ENCODE results near the gene NFRKB. TPM values are rescaled to one million over a fixed set of nuclear protein-coding genes. Genes with fewer than 3 reads are reported as not detected.
"Not testable (repeated sequence)": the region's sequence is repeated elsewhere in the genome, so short reads cannot be mapped to it uniquely, and the experiment has no call there.

NFRKB gene
- total and polyA plus RNA-seq, 9 donors: 17.1 to 26.0 (median 21.0) TPM

DNA sequence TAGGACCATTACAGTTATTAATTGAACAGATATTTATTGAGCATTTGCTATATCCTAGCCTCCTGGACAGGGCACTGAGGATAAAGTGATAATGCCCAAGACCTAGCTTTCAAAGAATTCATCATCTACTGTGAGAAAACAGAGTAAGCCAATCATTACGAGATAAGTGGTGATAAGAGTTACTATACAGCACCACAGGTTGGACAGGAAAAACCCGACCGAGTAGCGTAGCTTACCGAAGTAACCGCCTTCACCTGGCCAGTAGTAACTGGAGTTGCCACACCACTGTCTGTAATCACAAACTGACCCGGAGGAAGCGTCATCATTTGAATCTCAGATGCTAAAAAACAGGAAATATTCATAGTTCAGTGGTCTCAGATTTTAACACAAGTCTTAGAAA lies 10.0 kb upstream of the NFRKB start:
- WGBS (ENCODE audit: insufficient coverage): 96% methylated on average over 5 of the region's 8 CpGs
- Histone ChIP-seq H3K9me3 (replicated peaks; ENCODE audit: control insufficient read depth, low read depth, low read length) (no peaks in the 10 kb centered on the region), H3K4me1 (ENCODE audit: control insufficient read depth, insufficient read depth, low read length) (no peaks in the 10 kb centered on the region), H3K27me3 (ENCODE audit: control insufficient read depth, insufficient read depth, low read length) (no peaks in the 10 kb centered on the region), H3K4me3 (ENCODE audit: low read length) (no peak overlapping the region), H3K36me3 (ENCODE audit: control insufficient read depth, insufficient read depth, low read length) (peaks cover 22% of the 10 kb centered on the region), H3K27ac (ENCODE audit: low read length) (no peak overlapping the region)
- DNase-seq: no peak

DNA sequence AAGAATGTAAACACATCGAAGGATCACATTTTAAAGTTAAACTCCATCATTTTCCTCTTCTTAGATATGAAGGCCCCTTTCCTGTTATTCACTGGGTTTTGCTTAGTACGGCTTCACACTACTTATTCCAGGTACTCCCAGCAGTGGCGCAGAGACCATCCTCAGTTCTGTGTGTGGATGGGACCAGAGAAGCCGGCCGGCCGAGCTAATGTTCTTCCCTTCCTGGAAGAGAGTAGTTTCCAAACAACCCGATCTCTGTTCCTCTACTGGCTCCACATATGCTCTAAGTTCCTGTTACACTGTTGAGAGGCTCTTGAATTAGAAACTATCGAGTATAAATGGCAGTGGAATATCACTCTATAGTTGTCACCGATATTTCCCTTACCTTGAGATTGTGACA lies 684 bp upstream of the NFRKB start:
- DNase-seq: peak; percentile 30
- Histone ChIP-seq H3K4me1 (ENCODE audit: control insufficient read depth, insufficient read depth, low read length) (peaks cover 13% of the 10 kb centered on the region), H3K27ac (ENCODE audit: low read length) (peak overlapping the region; percentile 35), H3K4me3 (ENCODE audit: low read length) (peak overlapping the region; percentile 83), H3K27me3 (ENCODE audit: control insufficient read depth, insufficient read depth, low read length) (no peaks in the 10 kb centered on the region), H3K36me3 (ENCODE audit: control insufficient read depth, insufficient read depth, low read length) (peaks cover 13% of the 10 kb centered on the region), H3K9me3 (replicated peaks; ENCODE audit: control insufficient read depth, low read depth, low read length) (no peaks in the 10 kb centered on the region)
- 60% methylated on average over 1 of the region's 9 CpGs for WGBS (ENCODE audit: insufficient coverage)

- WGBS (ENCODE audit: insufficient coverage): 10% methylated on average over 9 of the region's 13 CpGs
Measured at GRCh38 chr11:129894278-129895125, 876 bp downstream of the NFRKB start.

GRCh38 chr11:129888451-129888850 lies 6.9 kb downstream of the NFRKB start:
- Histone ChIP-seq H3K27ac (ENCODE audit: low read length) (no peak overlapping the region), H3K36me3 (ENCODE audit: control insufficient read depth, insufficient read depth, low read length) (peaks cover 70% of the 10 kb centered on the region), H3K4me1 (ENCODE audit: control insufficient read depth, insufficient read depth, low read length) (no peaks in the 10 kb centered on the region), H3K4me3 (ENCODE audit: low read length) (no peak overlapping the region), H3K27me3 (ENCODE audit: control insufficient read depth, insufficient read depth, low read length) (no peaks in the 10 kb centered on the region), H3K9me3 (replicated peaks; ENCODE audit: control insufficient read depth, low read depth, low read length) (no peaks in the 10 kb centered on the region)
- no peak for DNase-seq
- WGBS (ENCODE audit: insufficient coverage): 100% methylated on average over 1 of the region's 5 CpGs

More at GRCh38 chr11:129894278-129895125, 876 bp downstream of the NFRKB start:
- no peak overlapping the region for H3K27ac ChIP-seq (ENCODE audit: low read length)
- peaks cover 21% of the 10 kb centered on the region for H3K36me3 ChIP-seq (ENCODE audit: control insufficient read depth, insufficient read depth, low read length)
- no peaks in the 10 kb centered on the region for H3K27me3 ChIP-seq (ENCODE audit: control insufficient read depth, insufficient read depth, low read length)
- no peaks in the 10 kb centered on the region for H3K9me3 ChIP-seq (replicated peaks; ENCODE audit: control insufficient read depth, low read depth, low read length)
- no peak for DNase-seq
- H3K4me3 ChIP-seq (ENCODE audit: low read length): peak overlapping the region; percentile 83
- H3K4me1 ChIP-seq (ENCODE audit: control insufficient read depth, insufficient read depth, low read length): peaks cover 13% of the 10 kb centered on the region

DNA sequence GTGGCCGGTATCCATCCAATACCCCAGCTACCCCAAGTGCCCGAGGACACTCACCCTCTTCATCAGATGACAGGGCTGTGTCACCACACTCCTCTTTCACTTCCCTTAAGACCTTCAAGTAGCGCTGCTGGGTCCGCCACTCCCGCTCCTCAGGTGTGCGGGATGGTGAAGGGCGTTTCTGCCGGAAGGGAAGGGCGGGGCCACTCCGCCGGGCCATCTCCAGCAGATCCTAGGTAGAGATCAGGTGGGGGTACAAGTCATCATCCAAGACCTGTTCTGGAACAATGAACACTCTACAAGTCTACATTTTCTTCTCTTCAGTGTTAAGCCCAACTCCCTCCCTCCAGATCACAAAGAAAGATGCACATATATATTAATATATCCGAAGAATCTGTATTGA lies 10.0 kb downstream of the NFRKB start:
- DNase-seq: no peak
- Histone ChIP-seq H3K27me3 (ENCODE audit: control insufficient read depth, insufficient read depth, low read length) (no peaks in the 10 kb centered on the region), H3K4me3 (ENCODE audit: low read length) (no peak overlapping the region), H3K36me3 (ENCODE audit: control insufficient read depth, insufficient read depth, low read length) (peaks cover 84% of the 10 kb centered on the region), H3K4me1 (ENCODE audit: control insufficient read depth, insufficient read depth, low read length) (no peaks in the 10 kb centered on the region), H3K27ac (ENCODE audit: low read length) (no peak overlapping the region), H3K9me3 (replicated peaks; ENCODE audit: control insufficient read depth, low read depth, low read length) (no peaks in the 10 kb centered on the region)
- 98% methylated on average over 9 of the region's 12 CpGs for WGBS (ENCODE audit: insufficient coverage)

DNA sequence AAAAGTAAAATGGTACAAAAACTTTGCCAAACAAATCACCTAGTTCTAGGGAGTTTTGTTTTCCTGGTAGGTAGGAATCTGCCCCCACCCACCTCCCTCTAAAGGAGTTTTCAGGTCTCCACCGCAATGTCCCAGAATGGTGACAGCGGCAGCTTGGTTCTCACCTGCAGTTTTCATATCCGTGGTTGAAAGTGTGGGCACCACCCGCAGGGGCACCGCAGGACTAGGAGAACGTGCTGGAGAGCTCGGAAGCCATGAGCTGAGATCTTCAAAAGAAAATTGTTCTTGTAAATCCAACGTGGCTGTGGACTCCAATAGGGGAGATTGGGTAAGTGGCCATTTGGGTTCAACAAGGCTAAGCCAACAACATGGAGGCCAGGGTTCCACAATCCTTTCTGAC lies 10.8 kb downstream of the NFRKB start:
- Histone ChIP-seq H3K4me1 (ENCODE audit: control insufficient read depth, insufficient read depth, low read length) (no peaks in the 10 kb centered on the region), H3K9me3 (replicated peaks; ENCODE audit: control insufficient read depth, low read depth, low read length) (no peaks in the 10 kb centered on the region), H3K4me3 (ENCODE audit: low read length) (no peak overlapping the region), H3K27me3 (ENCODE audit: control insufficient read depth, insufficient read depth, low read length) (no peaks in the 10 kb centered on the region), H3K36me3 (ENCODE audit: control insufficient read depth, insufficient read depth, low read length) (peaks cover 85% of the 10 kb centered on the region), H3K27ac (ENCODE audit: low read length) (no peak overlapping the region)
- DNase-seq: no peak
- 92% methylated on average over 5 of the region's 8 CpGs for WGBS (ENCODE audit: insufficient coverage)

GRCh38 chr11:129881570-129882170 lies 13.7 kb downstream of the NFRKB start:
- Histone ChIP-seq H3K4me1 (ENCODE audit: control insufficient read depth, insufficient read depth, low read length) (no peaks in the 10 kb centered on the region), H3K4me3 (ENCODE audit: low read length) (no peak overlapping the region), H3K36me3 (ENCODE audit: control insufficient read depth, insufficient read depth, low read length) (peaks cover 93% of the 10 kb centered on the region), H3K9me3 (replicated peaks; ENCODE audit: control insufficient read depth, low read depth, low read length) (no peaks in the 10 kb centered on the region), H3K27me3 (ENCODE audit: control insufficient read depth, insufficient read depth, low read length) (no peaks in the 10 kb centered on the region), H3K27ac (ENCODE audit: low read length) (no peak overlapping the region)
- peak; percentile 12 for DNase-seq
- 75% methylated on average over 4 of the region's 9 CpGs for WGBS (ENCODE audit: insufficient coverage)

DNA sequence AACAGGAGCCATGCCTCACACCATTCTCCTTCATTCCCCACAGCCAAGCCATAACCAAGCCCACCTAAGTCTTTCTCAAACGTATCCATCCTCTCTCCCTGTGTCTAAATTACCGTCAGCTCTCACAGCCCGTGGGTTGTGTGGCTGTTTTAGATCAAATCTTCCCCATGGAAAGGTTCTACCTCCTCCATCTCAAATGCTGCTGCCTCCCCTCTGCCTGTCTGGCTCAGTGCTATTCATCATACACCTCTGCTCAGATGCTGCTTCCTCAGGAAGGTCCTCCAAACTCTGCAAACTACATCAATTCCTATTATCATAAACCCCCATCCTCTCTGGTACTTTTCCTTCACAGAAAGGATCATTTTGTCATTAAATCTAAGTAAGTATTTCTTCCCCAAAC lies 15.1 kb downstream of the NFRKB start:
- Histone ChIP-seq H3K4me3 (ENCODE audit: low read length) (no peak overlapping the region), H3K36me3 (ENCODE audit: control insufficient read depth, insufficient read depth, low read length) (peaks cover 93% of the 10 kb centered on the region), H3K27me3 (ENCODE audit: control insufficient read depth, insufficient read depth, low read length) (no peaks in the 10 kb centered on the region), H3K27ac (ENCODE audit: low read length) (no peak overlapping the region), H3K9me3 (replicated peaks; ENCODE audit: control insufficient read depth, low read depth, low read length) (no peaks in the 10 kb centered on the region), H3K4me1 (ENCODE audit: control insufficient read depth, insufficient read depth, low read length) (no peaks in the 10 kb centered on the region)
- 100% methylated on average over 1 of the region's 3 CpGs for WGBS (ENCODE audit: insufficient coverage)
- DNase-seq: no peak

- H3K27ac ChIP-seq (ENCODE audit: low read length): no peak overlapping the region
- DNase-seq: no peak
- WGBS (ENCODE audit: insufficient coverage): 75% methylated on average over 5 of the region's 7 CpGs
- no peaks in the 10 kb centered on the region for H3K4me1 ChIP-seq (ENCODE audit: control insufficient read depth, insufficient read depth, low read length)
- peaks cover 77% of the 10 kb centered on the region for H3K36me3 ChIP-seq (ENCODE audit: control insufficient read depth, insufficient read depth, low read length)
- no peaks in the 10 kb centered on the region for H3K27me3 ChIP-seq (ENCODE audit: control insufficient read depth, insufficient read depth, low read length)
- H3K9me3 ChIP-seq (replicated peaks; ENCODE audit: control insufficient read depth, low read depth, low read length): no peaks in the 10 kb centered on the region
- no peak overlapping the region for H3K4me3 ChIP-seq (ENCODE audit: low read length)
Measured at GRCh38 chr11:129871914-129872313, 23.5 kb downstream of the NFRKB start.

- H3K36me3 ChIP-seq (ENCODE audit: control insufficient read depth, insufficient read depth, low read length): peaks cover 82% of the 10 kb centered on the region
- not testable (repeated sequence) for H3K4me1 ChIP-seq (ENCODE audit: control insufficient read depth, insufficient read depth, low read length); DNase-seq; H3K27ac ChIP-seq (ENCODE audit: low read length); H3K9me3 ChIP-seq (replicated peaks; ENCODE audit: control insufficient read depth, low read depth, low read length); H3K4me3 ChIP-seq (ENCODE audit: low read length); H3K27me3 ChIP-seq (ENCODE audit: control insufficient read depth, insufficient read depth, low read length)
- WGBS (ENCODE audit: insufficient coverage): 86% methylated on average over 11 of the region's 16 CpGs
Measured at GRCh38 chr11:129868626-129869025, 26.8 kb downstream of the NFRKB start.

Measured in muscle of leg (tissue), 11 donors.